MV-4-11 (cell line): Measurements from ENCODE around the gene SPTAN1.

Experiments used
- DNase-seq: peaks from one replicate; lab custom pipeline; 2025; lab: John Stamatoyannopoulos, UW

SPTAN1 gene

DNA sequence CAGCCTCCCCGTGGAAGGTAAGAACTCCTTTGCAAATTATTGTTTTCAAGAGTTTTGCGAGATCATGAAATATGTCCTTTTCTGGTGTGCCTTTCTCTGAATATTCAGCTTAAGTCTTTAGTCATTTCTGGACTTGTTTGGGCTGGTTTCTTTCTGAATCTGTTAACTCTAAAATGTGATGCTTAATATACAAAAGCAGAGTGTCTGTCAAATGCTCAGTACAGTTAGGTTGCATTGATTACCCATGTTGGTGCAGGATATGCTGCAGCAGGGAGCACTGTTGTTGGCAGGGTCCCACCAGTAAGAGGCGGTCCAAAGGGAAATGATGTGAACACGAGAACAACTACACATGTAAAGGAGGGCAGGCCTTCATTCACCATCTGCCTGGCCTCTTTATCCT is 47.7 kb downstream of the SPTAN1 start:
- no peak for DNase-seq

DNA sequence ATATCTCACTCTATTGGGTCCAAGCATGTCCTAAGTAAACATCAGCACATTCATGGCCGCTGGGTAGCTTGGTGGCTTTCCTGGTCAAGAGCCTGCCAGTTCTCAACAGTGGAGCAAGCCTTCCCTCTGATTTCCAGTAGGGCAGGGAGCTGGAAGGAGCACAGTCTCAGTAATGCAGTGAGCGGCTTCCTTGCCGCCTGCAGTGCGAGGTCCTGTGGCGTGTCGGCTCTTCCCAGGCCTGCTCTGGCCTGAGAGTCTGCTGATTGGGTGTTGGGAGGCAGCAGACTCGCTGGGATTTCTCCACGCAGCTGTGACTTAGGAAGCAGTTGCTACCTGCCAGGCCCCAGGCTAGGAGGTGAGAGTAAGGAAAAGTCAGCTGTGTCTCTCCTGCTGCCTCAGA is 51.3 kb downstream of the SPTAN1 start:
- DNase-seq, result no peak

DNA sequence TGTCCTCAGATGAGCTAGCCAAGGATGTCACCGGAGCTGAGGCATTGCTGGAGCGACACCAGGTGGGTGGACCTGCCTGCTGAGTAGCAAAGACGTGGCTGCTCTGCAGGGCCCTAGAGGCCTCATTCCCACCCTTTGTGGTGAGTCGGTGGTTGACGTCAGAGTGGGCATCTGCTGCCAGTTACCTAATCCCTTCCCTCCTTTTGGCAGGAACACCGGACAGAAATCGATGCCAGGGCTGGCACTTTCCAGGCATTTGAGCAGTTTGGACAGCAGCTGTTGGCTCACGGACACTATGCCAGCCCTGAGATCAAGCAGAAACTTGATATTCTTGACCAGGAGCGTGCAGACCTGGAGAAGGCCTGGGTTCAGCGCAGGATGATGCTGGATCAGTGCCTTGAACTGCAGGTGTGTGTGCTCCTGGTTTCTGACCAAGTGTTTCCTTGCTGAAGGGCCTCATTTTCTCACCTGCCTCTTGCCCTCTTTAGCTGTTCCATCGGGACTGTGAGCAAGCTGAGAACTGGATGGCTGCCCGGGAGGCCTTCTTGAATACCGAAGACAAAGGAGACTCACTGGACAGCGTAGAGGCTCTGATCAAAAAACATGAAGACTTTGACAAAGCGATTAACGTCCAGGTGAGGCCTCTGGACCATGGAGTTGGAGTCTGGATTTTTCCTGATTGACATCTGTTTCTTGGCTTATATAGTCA is 55.4 kb downstream of the SPTAN1 start:
- no peak for DNase-seq

DNA sequence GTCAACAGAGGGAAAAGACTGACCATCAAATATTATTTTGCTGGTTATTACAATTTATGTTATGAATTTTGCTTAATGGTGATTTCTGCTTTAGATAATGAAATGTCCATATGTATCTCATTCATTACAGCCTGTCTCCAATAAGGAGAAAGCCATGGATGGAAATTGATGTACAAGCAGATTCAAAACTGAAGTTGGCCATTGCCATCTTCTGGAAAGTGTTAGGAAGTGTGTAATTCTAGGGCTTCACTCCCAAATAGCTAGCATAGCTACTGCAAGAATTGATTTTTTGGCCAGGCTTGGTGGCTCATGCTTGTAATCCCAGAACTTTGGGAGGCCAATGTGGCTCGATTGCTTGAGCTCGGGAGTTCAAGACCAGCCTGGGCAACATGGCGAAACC is 58.5 kb downstream of the SPTAN1 start:
- DNase-seq, result peak; percentile 5

DNA sequence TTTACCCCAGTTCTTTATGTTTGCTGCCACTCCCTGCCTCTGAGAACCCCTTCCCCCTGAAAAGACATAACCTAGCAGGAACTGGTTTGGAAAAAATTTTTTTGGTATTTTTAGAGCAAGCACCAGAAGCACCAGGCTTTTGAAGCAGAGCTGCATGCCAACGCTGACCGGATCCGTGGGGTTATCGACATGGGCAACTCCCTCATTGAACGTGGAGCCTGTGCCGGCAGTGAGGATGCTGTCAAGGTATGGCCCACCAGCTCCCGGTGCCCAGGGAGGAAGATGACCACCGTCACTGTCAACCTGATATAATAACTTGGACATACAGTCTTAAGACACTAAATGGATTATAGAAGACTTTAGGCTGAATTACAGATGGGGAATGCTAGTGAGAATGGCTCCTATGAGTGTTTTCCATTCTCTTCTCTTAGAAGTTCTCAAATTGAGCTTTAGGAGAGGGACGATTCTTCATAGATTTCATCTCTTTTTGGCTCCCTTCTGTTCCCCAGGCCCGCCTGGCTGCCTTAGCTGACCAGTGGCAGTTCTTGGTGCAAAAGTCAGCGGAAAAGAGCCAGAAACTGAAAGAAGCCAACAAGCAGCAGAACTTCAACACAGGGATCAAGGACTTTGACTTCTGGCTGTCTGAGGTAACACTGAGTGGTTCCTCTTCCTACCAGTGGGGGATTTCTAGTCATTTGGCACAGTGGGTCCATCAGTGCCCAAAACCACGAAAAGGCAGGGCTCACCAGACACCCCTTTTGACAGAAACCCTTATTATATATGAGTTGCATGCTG is 59.4 kb downstream of the SPTAN1 start:
- peak; percentile 30 for DNase-seq

DNA sequence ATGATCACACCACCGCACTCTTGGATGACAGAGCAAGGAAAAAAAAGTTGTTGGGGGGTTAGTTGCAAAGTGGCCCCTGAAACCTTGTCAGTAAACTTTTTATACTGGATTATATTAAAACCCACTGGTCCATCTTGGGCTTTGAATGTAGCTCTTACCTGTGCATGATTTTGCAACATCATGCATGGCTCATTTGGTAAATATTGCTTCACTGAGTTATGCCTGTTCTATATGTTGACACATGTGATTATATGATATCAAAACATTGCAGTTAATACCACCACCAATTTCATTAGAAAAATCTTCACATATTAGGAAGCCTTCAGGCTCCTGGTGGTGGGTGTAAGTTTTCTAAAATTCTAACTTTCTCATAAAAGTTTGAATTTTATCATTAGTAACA is 62.3 kb downstream of the SPTAN1 start:
- no peak for DNase-seq

DNA sequence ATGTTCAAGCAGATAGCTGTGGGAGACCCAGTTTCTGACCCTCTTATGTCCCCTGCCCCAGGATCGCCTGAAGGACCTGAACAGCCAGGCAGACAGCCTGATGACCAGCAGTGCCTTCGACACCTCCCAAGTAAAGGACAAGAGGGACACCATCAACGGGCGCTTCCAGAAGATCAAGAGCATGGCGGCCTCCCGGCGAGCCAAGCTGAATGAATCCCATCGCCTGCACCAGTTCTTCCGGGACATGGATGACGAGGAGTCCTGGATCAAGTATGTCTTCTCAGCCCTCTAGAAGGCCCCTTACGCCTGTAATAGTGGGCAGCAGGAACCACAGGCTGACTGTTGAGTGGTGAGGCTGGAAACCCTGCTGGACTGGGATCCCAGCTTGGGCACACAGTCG is 63.2 kb downstream of the SPTAN1 start:
- no peak for DNase-seq

DNA sequence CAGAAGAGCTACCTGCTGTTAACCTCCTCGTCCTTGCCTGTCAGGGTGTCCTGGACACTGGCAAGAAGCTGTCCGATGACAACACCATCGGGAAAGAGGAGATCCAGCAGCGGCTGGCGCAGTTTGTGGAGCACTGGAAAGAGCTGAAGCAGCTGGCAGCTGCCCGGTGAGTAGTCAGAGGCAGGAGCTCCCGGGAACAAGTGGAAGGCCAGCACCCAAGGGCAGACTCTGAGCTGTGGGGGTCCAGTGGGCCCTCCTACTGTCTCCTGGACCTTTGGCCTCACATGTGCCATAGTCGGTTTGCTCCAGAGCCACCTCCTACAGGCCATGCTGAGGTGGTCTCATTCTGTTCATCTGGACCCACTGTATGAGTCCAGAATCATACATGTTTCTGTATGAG is 65.6 kb downstream of the SPTAN1 start:
- no peak for DNase-seq

DNA sequence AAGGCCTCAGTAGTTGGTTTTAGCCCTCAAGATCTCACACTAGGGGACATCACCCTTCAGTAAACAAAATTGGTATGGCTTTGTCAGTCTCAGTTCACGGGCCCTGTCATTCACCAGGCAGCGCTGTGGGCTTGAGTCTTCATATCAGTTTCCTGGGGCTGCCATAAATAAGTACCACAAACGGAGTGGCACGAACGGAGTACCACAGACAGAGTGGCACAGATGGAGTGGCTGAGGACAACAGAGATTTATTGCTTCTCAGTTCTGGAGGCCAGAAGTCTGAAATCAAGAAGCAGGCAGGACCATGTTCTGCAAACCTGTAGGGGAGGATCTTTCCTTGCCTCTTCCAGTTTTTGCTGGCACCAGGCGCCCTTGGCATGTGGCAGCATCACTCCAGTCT is 66.7 kb downstream of the SPTAN1 start:
- DNase-seq, result no peak

DNA sequence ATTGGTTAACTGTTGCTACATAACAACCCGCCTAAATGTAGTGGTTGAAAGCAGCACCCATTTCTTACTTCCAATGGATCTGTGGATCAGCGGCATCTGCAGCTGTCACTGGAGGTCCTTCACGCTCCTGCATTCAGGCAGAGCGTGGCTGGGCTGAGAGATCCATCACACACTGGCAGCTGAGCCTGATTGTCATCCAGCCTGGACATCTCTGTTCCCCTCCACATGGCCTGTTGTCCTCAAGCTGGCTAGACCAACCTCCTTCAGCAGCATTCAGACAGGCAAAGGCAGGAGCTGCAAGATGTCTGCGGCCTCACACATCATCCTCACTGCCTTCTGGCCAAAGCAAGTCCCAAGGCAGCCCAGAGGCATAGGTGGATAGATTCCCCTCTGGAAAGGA is 67.4 kb downstream of the SPTAN1 start:
- no peak for DNase-seq

DNA sequence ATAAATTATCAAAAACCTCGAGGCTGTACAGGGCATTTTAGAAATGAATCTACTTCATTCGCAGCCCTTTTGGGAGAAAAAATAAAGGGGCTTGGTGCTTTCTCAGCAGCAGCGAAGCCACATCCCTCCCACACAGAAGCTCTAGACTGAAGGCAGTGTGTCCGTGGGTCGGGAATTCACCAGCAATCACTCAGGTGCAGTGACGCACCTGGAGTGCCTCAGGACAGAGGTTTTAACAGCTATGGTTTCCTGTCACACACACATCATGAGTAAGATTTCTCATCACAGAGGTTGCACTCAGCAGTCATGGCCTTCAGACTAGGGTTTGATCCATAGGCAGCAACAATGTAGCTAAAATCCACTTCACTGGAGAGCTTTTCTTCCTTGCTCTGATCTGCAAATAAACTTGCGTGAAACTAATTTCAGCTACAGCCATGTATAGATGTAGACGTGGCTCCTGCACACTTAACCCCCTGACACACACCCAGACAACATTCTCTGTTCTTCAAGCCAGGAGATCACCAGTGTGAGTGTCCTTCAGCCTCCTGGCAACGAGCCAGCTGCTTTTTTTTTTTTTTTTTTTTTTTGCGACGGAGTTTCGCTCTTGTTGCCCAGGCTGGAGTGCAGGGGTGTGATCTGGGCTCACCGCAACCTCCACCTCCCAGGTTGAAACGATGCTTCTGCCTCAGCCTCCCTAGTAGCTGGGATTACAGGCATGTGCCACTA is 69.5 kb downstream of the SPTAN1 start:
- DNase-seq, result no peak

DNA sequence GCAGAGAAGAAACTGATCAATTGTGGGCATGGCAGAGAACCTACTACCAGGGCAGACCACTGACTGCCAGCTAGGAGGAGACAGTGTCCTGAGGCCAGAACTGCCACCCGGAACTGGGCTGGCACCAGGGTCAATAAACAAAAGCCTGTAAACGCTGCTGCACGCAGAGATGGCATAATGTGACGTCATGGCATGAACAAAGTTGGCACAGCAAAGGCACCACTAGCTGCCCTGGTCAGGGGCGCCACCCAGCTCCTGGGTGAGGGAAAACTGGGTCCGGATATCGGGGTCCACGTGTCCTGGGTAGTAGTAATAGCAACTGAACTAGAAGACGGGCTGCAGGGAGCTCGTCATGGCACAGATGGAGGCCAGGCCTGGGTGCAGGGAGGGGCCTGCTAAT is 72.2 kb downstream of the SPTAN1 start:
- DNase-seq, result no peak

DNA sequence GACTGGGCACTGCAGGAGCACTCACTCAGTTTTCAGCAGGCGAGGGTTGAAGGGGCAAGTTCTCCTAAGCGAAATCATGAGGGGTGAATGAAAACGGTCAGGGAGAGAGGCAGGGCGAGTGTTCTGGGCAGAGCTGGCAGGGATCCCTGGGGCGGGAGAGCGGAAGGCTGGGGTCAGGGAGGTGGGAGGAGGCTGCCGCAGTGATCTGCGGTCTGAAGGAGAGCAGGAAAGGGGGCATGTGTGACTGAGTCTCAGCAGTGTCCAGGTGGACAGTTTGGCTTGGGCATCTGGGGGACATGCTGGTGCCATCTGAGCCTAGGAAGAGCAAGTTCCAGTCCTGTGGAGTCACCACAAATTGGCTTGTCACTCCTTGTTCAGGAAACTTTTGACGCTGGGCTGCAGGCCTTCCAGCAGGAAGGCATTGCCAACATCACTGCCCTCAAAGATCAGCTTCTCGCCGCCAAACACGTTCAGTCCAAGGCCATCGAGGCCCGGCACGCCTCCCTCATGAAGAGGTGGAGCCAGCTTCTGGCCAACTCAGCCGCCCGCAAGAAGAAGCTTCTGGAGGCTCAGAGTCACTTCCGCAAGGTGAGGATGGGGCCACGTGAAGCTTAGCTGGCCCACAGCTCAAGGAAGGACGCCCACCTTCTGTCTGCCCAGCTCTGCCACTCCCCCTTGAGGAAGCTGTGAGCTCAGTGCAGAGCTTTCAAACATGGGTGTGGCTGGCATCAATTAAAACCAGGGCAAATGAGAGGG is 73.2 kb downstream of the SPTAN1 start:
- no peak for DNase-seq

DNA sequence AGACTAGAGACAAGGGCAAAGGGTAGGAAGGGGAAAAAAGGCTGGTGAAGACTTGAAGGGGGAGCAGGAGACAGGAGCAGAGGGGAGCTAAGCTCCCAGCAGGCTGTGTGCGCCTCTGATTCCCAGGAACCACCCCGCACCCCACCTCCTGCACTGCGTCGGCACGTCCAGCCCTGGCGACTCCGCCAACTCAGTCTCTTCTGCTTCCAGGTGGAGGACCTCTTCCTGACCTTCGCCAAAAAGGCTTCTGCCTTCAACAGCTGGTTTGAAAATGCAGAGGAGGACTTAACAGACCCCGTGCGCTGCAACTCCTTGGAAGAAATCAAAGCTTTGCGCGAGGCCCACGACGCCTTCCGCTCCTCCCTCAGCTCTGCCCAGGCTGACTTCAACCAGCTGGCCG is 73.8 kb downstream of the SPTAN1 start:
- no peak for DNase-seq

DNA sequence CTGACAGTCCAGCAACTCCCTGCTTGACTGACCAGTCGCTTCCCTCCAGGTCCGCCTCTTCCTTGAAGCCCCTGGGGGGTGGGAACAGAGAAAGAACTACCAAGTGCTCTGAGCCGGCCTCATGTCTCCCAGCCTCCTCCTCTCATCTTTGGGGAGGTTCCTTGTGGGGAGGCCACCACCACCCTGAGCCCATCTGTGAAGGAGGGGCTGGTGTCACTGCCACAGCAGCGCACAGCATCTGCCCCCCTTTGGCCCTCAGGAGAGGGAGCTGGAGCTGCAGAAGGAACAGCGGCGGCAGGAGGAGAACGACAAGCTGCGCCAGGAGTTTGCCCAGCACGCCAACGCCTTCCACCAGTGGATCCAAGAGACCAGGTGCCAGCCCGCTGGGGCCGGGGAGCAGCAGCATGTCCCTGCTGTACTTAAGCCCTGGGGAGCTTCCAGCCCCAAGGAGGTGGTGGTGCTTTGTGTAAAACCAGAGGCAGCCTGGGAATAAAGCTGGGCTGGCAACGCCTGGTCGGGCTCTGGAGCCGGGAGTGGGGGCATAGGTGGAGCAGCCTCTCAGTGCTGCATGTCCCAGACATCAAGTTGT is 74.8 kb downstream of the SPTAN1 start:
- DNase-seq, result no peak

DNA sequence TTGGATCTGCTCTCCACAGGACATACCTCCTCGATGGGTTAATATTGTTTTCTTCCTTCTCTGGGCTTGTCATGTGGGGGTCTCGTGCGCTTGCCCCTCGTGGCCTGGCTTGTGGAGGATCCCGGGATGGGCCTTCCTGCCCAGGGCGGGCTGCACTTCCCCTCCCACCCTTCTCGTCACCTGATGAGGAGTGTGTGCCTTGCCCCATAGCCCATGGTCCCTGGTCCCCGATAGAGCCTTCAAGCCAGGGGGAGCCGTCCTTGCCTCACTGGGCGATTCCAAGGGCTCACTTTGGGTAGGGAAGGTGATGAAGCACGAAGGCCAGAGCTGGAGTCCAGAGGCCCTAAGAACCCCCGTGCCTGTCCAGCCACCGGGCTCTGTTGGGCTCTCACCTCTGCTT is 75.5 kb downstream of the SPTAN1 start:
- DNase-seq, result no peak

DNA sequence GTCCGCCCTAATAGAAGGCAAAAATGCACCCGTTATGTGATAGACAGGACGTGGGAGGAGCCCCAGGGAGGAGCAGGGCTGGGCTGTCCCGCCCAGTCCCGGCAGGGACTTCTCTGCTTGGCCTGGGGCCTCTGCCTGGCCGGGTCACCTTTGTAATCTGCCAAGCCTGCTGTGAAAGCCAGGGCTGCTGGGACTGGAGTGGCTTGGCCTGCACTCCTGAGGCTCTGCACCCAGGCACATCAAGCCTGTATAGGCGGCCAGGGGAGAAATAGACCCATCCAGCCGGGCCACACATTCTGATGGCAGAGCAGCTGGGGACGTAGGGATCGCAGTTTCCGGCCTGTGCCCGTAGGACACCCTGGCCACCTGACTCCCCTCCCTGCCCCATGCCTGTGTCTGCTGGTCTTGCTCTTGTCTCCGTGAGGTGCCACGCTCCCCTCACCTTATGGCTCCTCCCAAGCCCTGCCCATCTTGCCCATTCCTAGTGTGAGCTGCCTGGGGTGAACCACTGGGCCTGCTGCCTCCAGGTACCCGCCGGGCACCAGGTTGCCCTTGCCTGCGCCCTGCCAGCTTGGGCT is 76.2 kb downstream of the SPTAN1 start:
- no peak for DNase-seq

DNA sequence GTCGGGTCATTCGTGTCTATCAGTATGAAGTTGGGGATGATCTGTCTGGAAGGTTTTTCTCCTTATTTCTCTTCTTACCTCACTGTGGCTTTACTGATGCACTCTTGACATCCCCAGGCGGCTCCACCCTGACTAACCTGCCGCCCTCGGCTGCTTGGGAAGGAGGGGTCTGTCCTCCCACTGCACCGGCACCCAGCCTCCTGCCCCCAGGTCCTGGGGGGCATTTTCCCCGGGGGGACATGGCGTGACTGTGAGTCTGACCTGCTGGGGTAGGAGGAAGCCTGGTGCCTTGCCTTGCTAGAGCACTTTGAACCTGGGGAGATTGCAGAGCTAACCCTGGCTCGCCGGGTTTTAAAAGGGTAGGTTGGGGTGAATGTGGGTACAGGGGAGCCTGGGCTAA is 76.7 kb downstream of the SPTAN1 start:
- DNase-seq, result no peak

DNA sequence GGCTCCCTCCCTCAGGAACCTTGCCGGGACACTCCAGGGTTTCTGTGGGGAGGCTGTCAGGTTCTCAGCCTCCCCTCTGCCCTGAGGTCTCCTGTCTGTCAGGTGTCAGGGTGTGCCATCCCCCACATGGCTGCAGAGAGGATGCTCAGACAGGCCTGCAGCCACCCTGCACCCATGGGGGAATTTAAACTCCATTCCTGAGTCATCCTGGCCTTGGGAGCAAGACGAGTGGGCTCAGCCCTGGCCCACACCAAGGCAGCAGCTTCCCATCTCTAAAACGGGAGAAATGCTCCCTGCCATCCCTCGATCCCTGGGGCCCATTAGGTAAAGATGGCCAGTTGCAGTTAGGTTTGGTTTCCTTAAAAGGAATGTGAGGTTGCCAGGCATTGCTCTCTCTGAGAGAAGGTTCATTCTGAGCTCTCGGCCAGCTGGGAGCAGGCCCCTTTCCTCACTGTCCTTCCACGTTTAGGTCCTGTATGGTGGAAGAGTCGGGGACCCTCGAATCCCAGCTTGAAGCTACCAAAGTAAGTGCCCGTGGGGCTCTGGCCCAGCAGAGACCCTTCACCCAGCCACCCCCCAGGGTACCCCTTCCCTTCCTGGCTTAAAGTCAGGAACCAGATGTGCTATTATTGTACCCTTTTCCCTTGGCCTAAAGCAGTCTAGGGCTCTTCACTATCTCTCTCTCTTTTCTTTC is 77.6 kb downstream of the SPTAN1 start:
- DNase-seq, result no peak

DNA sequence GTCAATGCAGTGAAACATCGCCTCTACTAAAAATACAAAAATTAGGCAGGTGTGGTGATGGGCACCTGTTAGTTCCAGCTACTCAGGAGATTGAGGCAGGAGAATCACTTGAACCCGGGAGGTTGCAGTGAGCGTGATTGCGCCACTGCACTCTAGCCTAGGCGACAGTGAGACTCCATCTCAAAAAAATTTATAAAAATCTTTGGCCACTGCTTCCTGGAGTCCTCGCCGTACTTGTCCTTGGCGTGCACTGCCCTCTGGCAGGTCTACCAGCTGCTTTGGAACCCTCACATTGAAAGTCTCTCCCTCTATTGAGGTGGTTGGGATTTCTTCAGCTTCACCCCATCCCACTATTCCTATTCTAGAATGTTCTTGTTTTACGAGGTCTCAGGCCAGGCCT is 79.2 kb downstream of the SPTAN1 start:
- no peak for DNase-seq

DNA sequence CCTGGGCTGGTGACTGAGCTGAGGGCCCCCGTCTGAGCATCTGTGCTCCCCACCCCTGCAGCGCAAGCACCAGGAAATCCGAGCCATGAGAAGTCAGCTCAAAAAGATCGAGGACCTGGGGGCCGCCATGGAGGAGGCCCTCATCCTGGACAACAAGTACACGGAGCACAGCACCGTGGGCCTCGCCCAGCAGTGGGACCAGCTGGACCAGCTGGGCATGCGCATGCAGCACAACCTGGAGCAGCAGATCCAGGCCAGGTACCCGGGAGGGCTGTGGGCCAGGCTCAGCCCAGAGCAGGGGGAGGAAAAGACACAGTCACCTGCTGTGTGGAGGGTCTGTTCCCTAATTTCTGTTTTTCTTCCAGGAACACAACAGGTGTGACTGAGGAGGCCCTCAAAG is 79.7 kb downstream of the SPTAN1 start:
- no peak for DNase-seq
